Measurements from ENCODE around the gene OTOP2. TPM values are rescaled to one million over a fixed set of nuclear protein-coding genes. Genes with fewer than 3 reads are reported as not detected.
"Not testable (repeated sequence)": the region's sequence is repeated elsewhere in the genome, so short reads cannot be mapped to it uniquely, and the experiment has no call there.

The OTOP2 gene
- total RNA-seq, 1 experiment from 2014 or later = not detected

- TF ChIP-seq ZSCAN18 (CRISPR knock-in tag; IDR thresholded peaks at IDR 0.05) (no peak), RORB (CRISPR knock-in tag; IDR thresholded peaks at IDR 0.05) (no peak), KAT7 (CRISPR knock-in tag; IDR thresholded peaks at IDR 0.05; ENCODE audit: borderline replicate concordance) (0 out of 2 replicates have a peak, but pooled peaks have one; percentile 84), ZNF138 (CRISPR knock-in tag; conservative IDR thresholded peaks at IDR 0.05) (no peak; the same call in 1 of the 2 replicates), JUN (CRISPR knock-in tag; IDR thresholded peaks at IDR 0.05) (0 out of 2 replicates have a peak, but pooled peaks have one; percentile 20), CREM (CRISPR knock-in tag; IDR thresholded peaks at IDR 0.05) (peak; percentile 82), SOX15 (CRISPR knock-in tag; IDR thresholded peaks at IDR 0.05) (no peak), NFATC4 (CRISPR knock-in tag; IDR thresholded peaks at IDR 0.05) (no peak), ZNF532 (CRISPR knock-in tag; IDR thresholded peaks at IDR 0.05; ENCODE audit: borderline replicate concordance) (no peak), ZNF281 (CRISPR knock-in tag; IDR thresholded peaks at IDR 0.05) (peak; percentile 87)
These were observed 58.0 kb downstream of the OTOP2 start (continued) for GRCh38 chr17:74981979-74982662.

- peak overlapping the region; percentile 83 for H3K4me3 Mint-ChIP-seq
These were observed 58.7 kb downstream of the OTOP2 start for GRCh38 chr17:74982663-74983313.

More at GRCh38 chr17:74982663-74983313, 58.7 kb downstream of the OTOP2 start:
- ChIA-PET POLR2A (interaction anchor here (0.6 to 1.3 kb wide), 4 partner anchors 11 to 72 kb away, joined by 3 to 10 read pairs (median 3); partner anchors contain the start of gene MRPL58), CTCF (interaction anchor here (0.9 to 2.5 kb wide), 10 partner anchors 10 to 131 kb away, joined by 3 to 28 read pairs (median 4); partner anchors contain the start of genes HID1, MRPL58 and USH1G)
- H3K27me3 Mint-ChIP-seq (ENCODE audit: low read depth) = peaks cover 33% of the 10 kb centered on the region
- H3K4me1 Mint-ChIP-seq = peaks cover 22% of the 10 kb centered on the region
- H3K9me3 Mint-ChIP-seq; DNase-seq (ENCODE audit: low spot score); H3K36me3 Mint-ChIP-seq: not testable (repeated sequence)
- 0 out of 2 replicates have a peak overlapping the region, but pooled peaks have one; percentile 19 for H3K27ac Mint-ChIP-seq
- ATAC-seq = peak; percentile 8
- TF ChIP-seq USF1 (CRISPR knock-in tag; IDR thresholded peaks at IDR 0.05) (0 out of 2 replicates have a peak, but pooled peaks have one; percentile 6), PRDM15 (CRISPR knock-in tag; IDR thresholded peaks at IDR 0.05) (peak; percentile 59; the same call in 1 of the 2 replicates), ZNF121 (CRISPR knock-in tag; IDR thresholded peaks at IDR 0.05) (peak; percentile 65; the same call in 1 of the 2 replicates)
